ENCODE data around the gene SORL1. TPM values are rescaled to one million over a fixed set of nuclear protein-coding genes. Genes with fewer than 3 reads are reported as not detected.

SORL1 gene
- total RNA-seq, 4 donors from 2014 or later = 7.1 to 12.6 (median 10.6) TPM

- no peak for TF ChIP-seq CTCF (IDR thresholded peaks at IDR 0.05)
- no peak for TF ChIP-seq POLR2AphosphoS5 (IDR thresholded peaks at IDR 0.05)
- no peak for TF ChIP-seq POLR2A (IDR thresholded peaks at IDR 0.05)
- TF ChIP-seq EP300 (IDR thresholded peaks at IDR 0.05) = no peak
- H3K4me3 ChIP-seq = no peak overlapping the region
- 89% methylated on average over 7 of the region's 7 CpGs for WGBS, 2 donors (ENCODE audit: low coverage in 1 of 2)
- no peak overlapping the region for H3K27ac ChIP-seq
- H3K9me3 ChIP-seq = no peaks in the 10 kb centered on the region
- no peak for ATAC-seq
- no peaks in the 10 kb centered on the region for H3K27me3 ChIP-seq
- H3K36me3 ChIP-seq = no peaks in the 10 kb centered on the region
- H3K4me1 ChIP-seq = peaks cover 3 to 47% (median 13%) of the 10 kb centered on the region in 3 donors
These were observed 9.7 kb downstream of the SORL1 start for GRCh38 chr11:121461843-121462242.

GRCh38 chr11:121463689-121464335 lies 11.7 kb downstream of the SORL1 start:
- Histone ChIP-seq H3K27me3 (no peaks in the 10 kb centered on the region), H3K9me3 (no peaks in the 10 kb centered on the region), H3K27ac (peak overlapping the region; percentile 55 to 83 (median 82)), H3K4me3 (no peak overlapping the region), H3K4me1 (peaks cover 3 to 65% (median 24%) of the 10 kb centered on the region in 3 donors), H3K36me3 (no peaks in the 10 kb centered on the region)
- TF ChIP-seq EP300 (IDR thresholded peaks at IDR 0.05) (no peak), CTCF (IDR thresholded peaks at IDR 0.05) (no peak), POLR2A (IDR thresholded peaks at IDR 0.05) (no peak), POLR2AphosphoS5 (IDR thresholded peaks at IDR 0.05) (no peak)
- ATAC-seq = no peak
- WGBS, 2 donors (ENCODE audit: low coverage in 1 of 2) = 14 to 48% methylated on average over 2 to 6 of the region's 6 CpGs

GRCh38 chr11:121464352-121464946 lies 12.3 kb downstream of the SORL1 start:
- Histone ChIP-seq H3K9me3 (no peaks in the 10 kb centered on the region), H3K27ac (peak overlapping the region; percentile 55 to 83 (median 82)), H3K4me3 (no peak overlapping the region), H3K36me3 (no peaks in the 10 kb centered on the region), H3K4me1 (peaks cover 3 to 62% (median 24%) of the 10 kb centered on the region in 3 donors), H3K27me3 (no peaks in the 10 kb centered on the region)
- WGBS, 2 donors (ENCODE audit: low coverage in 1 of 2) = 53% methylated on average over 2 of the region's 11 CpGs; no CpG with 5 or more reads in 1 of the 2 donors
- TF ChIP-seq POLR2AphosphoS5 (IDR thresholded peaks at IDR 0.05) = peak; percentile 67
- peak in 1 of 4 experiments; percentile 5 for TF ChIP-seq CTCF (IDR thresholded peaks at IDR 0.05)
- TF ChIP-seq EP300 (IDR thresholded peaks at IDR 0.05) = no peak
- TF ChIP-seq POLR2A (IDR thresholded peaks at IDR 0.05) = no peak
- peak; percentile 78 for ATAC-seq

DNA sequence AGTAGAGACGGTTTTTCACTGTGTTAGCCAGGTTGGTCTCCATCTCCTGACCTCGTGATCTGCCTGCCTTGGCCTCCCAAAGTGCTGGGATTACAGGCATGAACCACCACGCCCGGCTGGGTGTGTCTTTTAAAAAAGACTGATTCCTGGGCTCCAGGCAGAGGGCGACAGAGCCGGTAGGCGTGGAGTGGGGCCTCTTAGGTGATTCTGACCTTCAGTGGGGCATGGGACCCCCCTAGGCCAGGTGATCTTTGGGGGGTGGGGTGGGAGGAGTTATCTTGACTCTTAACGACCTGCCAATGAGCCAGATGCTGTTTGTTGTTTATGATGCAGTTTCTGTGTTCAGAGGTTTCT lies 13.6 kb downstream of the SORL1 start:
- H3K27me3 ChIP-seq = no peaks in the 10 kb centered on the region
- H3K4me1 ChIP-seq = peaks cover 3 to 55% (median 24%) of the 10 kb centered on the region in 3 donors
- no peak overlapping the region for H3K4me3 ChIP-seq
- WGBS, 2 donors (ENCODE audit: low coverage in 1 of 2) = 88 to 93% methylated on average over 3 to 4 of the region's 8 CpGs
- no peaks in the 10 kb centered on the region for H3K9me3 ChIP-seq
- ATAC-seq = no peak
- TF ChIP-seq POLR2AphosphoS5 (IDR thresholded peaks at IDR 0.05) = no peak
- TF ChIP-seq POLR2A (IDR thresholded peaks at IDR 0.05) = no peak
- TF ChIP-seq CTCF (IDR thresholded peaks at IDR 0.05) = no peak
- no peak for TF ChIP-seq EP300 (IDR thresholded peaks at IDR 0.05)
- peak overlapping the region; percentile 9 to 83 (median 82) for H3K27ac ChIP-seq
- H3K36me3 ChIP-seq = no peaks in the 10 kb centered on the region

All from gastroesophageal sphincter (tissue), 4 donors.